ENCODE data around the gene PLVAP.

The PLVAP gene

GRCh38 chr19:17319473-17320238, 57.5 kb downstream of the PLVAP start:
- no peak for DNase-seq

- no peak for DNase-seq
Measured at GRCh38 chr19:17318966-17319365, 58.2 kb downstream of the PLVAP start.

- DNase-seq, result no peak
Measured at GRCh38 chr19:17314007-17314593, 63.0 kb downstream of the PLVAP start.

- DNase-seq, result no peak
Measured at GRCh38 chr19:17312189-17313113, 64.7 kb downstream of the PLVAP start.

- no peak for DNase-seq
Measured at GRCh38 chr19:17311455-17312188, 65.5 kb downstream of the PLVAP start.

- no peak for DNase-seq
Measured at GRCh38 chr19:17309965-17310461, 67.1 kb downstream of the PLVAP start.

- DNase-seq, result peak; percentile 94 to 100
Measured at GRCh38 chr19:17309198-17309964, 67.8 kb downstream of the PLVAP start, which contains the start of gene DDA1. TSS of gene DDA1 (plus strand) at chr19:17309563. CDS start at chr19:17309655, 92 bp downstream.

- DNase-seq, result no peak
Measured at GRCh38 chr19:17307876-17308377, 69.2 kb downstream of the PLVAP start.

- DNase-seq, result no peak
Measured at GRCh38 chr19:17306285-17306714, 70.8 kb downstream of the PLVAP start.

- peak; percentile 89 to 95 for DNase-seq
Measured at GRCh38 chr19:17305517-17306284, 71.4 kb downstream of the PLVAP start, which contains the start of gene MRPL34. TSS of gene MRPL34 (plus strand) at chr19:17305872. CDS start at chr19:17305893, 21 bp downstream.

GRCh38 chr19:17305216-17305516, 72.0 kb downstream of the PLVAP start:
- no peak for DNase-seq

- no peak for DNase-seq
Measured at GRCh38 chr19:17304386-17305215, 72.5 kb downstream of the PLVAP start.

GRCh38 chr19:17303940-17304267, 73.2 kb downstream of the PLVAP start:
- no peak for DNase-seq

GRCh38 chr19:17303167-17303939, 73.8 kb downstream of the PLVAP start, which contains the start of gene ABHD8:
TSS of gene ABHD8 (minus strand) at chr19:17303425. CDS start at chr19:17301616, 1,809 bp downstream.
- DNase-seq, result peak; percentile 89 to 91

GRCh38 chr19:17302391-17303166, 74.6 kb downstream of the PLVAP start:
- peak in 1 of 2 experiments; percentile 34 for DNase-seq
